NCI-H128 (cell line): Measurements from ENCODE around the gene GLDC.
"Not testable (repeated sequence)": the region's sequence is repeated elsewhere in the genome, so short reads cannot be mapped to it uniquely, and the experiment has no call there.

Experiments used
- DNase-seq: peaks from one replicate; lab custom pipeline; 2025; ENCODE audit not compliant: unreplicated experiment; lab: John Stamatoyannopoulos, UW

GLDC gene

DNA sequence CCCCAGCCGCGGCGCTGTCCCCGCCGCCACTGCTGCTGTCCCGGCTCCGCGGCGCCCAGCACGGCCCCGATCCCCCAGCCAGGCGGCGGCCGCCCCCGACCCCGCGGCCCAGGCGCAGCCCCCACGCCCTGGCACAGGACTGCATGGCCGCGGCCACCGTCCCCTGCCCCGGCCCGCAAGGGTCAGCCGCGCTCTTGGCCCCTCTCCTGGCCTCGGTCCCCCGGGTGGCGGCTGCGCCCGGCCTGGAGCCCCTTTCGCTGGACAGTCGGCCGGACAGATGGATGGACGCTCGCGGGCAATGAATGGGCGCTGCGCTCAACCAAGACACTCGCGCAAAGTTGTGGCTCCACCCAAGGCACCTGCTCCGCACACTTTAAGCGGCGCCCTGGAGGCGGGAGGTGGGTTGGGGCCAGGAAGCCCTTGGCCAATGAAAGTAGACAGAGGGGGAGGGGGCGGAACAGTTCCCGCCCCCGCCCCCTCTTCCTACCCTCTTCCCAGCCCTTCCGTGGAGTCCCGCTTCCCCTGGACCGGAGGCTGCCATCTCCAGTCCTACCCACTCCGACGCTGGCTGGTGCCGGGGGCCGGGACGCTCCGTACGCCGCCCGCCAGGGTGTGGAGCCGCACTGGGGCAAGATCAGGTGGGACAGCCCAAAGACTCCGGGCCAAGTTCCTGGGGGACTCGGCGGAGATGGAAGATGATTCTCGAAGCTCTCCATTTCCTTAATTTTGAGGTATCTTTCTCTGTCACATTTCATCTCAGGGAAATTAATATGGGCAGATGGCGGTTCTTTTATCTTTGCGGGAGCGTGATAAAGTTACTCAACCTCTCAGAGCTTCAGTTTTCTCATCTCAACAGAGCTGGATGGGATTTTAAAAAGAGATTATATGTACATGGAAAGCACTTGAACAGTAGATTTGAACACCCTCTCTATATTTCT, at the start of gene GLDC:
GLDC (minus strand) TSS at position 375 of the 938 bp plus-strand sequence; CDS start at position 145, 230 bp downstream.
- DNase-seq = peak; percentile 67

DNA sequence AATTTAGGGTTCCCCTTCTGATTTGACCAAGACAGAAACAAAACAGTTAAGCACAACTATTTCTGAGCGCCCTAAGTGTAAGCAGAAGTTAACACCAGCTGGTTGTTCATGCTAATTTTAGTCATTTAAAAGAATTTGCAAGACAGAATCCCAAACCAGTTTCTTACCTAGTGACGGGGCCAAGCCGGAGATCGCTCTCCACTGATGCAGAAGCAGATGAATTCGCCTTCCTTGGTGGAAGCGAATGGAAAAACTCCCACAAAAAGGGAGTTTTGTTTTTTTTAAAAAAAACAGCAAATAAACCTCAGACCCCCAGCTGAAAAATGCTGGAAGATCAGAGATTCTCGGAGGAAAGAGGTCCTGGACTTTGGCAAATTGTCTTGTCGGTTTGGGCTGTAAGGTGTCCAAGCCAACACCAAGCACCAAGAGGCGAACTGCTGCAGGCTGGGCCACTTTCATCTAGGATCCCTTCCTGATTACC, 47.4 kb upstream of the GLDC start:
- no peak for DNase-seq

GRCh38 chr9:6692433-6692832, 46.9 kb upstream of the GLDC start:
- no peak for DNase-seq

DNA sequence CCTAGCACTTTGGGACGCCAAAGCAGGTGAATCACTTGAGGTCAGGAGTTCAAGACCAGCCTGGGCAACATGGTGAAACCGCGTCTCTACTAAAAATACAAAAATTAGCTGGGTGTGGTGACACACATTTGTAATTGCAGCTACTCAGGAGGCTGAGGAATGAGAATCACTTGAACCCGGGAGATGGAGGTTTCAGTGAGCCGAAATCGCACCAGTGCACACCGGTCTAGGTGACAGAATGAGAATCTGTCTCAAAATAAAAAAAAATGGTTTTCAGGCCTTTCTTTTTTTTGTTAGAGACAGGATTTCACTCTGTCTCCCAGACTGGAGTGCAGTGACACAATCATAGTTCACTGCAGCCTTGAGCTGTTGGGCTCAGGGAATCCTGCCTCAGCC, 45.1 kb upstream of the GLDC start:
- DNase-seq = not testable (repeated sequence)

DNA sequence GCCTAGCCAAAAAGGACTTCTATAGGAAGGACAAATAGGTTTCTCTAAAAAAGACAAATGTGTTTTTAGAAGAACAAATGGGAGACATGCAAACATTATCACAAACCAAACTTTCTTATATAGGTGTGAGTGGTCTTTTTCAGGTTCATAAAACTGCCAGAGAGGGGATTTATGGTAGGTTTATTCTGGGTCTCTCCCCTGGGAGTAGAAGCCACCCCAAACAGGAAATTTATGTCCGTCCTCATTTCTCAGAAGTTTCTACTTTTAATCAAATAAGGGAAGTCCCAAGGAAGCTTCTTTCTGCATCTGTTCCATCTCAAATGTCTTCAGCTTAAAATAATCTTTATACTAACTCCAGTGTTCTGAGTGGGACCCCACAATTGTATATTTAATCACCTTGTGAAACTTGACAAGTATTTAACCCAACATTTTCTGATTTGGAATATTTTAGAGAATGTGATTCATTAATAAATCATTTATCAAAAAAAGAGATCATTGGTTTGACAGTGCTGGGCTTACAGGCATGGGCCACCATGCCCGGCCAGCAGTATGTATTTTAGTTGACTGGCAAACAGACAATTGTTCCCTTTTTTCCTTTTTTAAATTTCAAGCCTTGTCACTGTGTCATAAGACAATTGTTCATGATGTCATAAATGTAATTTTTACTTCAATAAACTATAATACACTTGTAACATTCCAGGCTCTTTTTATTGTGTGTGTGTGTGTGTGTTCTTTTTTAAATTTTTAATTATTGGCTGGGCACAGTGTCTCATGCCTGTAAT, 44.6 kb upstream of the GLDC start:
- DNase-seq = no peak

DNA sequence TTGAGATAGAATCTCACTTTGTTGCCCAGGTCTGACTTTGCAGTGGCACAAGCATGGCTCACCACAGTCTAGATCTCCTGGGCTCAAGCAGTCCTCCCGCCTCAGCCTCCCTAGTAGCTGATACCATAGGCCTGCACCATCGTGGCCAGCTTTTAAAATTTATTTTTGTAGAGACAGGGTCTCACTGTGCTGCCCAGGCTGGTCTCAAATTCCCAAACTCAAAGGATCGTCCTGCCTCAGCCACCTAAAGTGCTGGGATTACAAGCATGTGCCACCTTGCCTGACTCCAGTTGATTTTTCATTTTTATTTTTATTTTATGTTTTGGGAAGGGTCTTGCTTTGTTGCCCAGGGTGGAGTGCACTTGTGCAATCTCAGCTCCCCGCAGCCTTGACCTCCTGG, 41.7 kb upstream of the GLDC start:
- DNase-seq = no peak

- DNase-seq = no peak
These were observed 40.9 kb upstream of the GLDC start for GRCh38 chr9:6686396-6686795.

- DNase-seq = no peak
These were observed 36.5 kb upstream of the GLDC start for GRCh38 chr9:6681957-6682501.

DNA sequence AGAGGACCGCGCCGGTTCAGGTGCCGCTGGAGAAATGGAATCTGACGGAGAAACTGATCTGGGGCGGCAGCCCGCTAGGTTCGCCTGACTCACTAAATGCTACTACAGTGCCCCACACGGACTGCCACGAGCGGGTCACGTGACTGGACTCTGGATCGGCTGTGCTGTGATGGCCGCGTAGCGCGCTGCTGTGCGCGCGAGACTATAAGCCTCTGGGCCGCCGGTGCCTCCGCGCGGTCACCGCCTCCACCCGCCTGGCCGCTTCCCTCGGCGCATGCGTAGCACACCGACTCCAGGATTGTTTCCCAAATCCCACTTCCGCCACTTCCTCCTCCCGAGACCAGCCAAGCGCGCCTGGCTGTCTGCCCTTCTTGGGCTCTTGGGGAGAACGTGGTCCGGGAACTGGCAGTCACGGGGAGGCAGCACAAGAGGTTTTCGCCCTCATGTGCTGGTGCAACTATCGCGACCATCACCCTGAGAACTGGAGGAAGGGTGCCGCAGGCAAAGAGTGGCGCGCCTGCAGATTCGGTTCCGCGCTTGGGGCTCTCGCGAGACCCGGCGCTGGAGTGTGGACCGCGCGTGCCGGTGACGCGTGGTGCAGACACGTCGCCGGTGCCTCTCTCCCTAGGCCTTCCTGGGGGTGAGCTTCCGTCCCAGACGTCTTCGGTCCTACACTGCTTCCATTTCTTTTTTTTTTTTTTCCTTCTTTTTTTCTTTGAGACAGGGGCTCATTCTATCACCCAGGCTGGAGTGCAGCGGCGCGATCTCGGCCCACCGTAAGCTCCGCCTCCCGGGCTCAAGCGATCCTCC, 35.8 kb upstream of the GLDC start:
- peak; percentile 94 for DNase-seq

DNA sequence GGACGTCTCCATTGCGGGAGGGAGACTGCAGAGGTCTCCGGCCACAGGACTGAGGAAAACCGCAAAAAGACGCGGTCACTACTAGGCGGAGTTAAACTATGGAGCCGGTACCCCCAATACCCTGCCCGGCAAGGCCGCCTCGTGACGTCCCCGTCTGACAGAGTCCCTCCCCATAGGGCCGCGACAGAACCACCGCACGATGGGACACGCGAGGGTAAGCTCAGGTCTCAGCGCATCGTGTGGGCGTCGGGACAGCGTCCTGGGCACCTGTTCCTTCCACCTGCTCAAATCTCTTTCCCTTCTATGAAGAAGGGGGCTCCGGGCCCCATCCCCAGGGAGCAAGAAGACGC, 35.2 kb upstream of the GLDC start:
- no peak for DNase-seq

- DNase-seq = no peak
These were observed 32.3 kb upstream of the GLDC start for GRCh38 chr9:6677803-6678202.

GRCh38 chr9:6676254-6676921, 30.9 kb upstream of the GLDC start:
- no peak for DNase-seq

DNA sequence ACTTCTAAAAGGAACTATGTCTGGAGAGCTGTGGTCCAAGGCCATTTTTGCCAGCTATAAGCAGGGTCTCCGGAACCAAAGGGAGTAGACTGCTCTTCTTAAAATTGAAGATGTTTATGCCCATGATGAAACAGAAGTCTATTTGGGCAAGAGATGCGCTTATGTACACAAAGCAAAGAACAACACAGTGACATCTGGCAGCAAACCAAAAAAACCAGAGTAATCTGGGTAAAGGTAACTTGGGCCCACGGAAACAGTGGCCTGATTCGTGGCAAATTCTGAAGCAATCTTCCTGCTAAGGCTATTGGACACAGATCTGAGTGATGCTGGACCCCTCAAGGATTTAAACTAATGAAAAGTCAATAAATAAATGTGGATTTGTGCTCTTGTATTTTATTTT, 29.7 kb upstream of the GLDC start:
- no peak for DNase-seq

GRCh38 chr9:6673326-6674025, 27.9 kb upstream of the GLDC start:
- DNase-seq = no peak

DNA sequence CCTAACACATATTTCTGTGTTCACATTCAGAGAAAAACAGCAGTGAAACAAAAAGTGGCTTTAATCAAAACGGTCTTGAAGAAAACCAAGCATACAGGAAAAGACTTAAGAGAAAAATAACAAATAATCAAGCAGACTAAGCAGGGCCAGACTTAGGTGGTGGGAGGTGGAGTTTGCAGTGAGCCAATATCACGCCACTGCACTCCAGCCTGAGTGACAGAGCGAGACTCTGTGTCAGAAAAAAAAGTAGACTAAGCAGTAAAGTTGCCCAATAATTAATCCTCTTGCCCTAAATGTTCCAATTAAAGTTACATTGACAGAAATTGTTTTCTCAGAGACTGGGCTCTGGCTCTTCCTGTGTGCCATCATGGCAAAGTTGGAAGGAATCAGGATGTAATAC, 26.6 kb upstream of the GLDC start:
- DNase-seq = no peak

DNA sequence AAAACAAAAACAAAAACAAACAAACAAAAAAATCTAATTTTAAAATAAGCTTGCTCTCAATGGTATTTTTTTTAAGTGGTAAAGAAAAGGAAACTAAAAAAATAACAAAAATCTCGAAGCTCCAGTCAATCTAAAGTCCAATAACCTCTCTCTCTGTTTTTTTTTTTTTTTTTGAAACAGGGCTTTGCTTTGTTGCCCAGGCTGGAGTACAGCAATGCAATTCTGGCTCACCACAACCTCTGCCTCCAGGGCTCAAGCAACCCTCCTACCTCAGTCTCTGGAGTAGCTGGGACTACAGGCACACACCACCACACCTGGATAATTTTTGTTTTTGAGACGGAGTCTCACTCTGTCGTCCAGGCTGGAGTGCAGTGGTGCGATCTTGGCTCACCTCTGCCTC, 25.9 kb upstream of the GLDC start:
- no peak for DNase-seq

DNA sequence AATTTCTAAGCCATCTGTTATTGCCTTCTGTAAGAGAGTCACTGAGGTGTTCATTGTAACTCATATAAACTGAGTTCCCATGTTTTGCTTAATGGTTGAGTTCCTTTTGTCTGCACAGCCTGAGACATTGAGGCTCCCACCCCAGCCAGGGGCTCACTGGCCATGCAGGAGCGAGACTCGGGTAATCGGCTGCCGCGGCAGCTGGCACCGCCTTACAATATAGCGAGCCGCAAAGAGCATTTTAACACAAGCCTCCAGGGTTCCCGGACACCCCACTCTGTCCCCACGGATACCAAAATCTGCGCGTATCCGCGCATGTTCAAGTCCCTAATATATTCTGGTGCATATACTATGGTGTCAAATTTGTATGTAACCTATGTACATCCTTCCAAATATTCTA, 24.4 kb upstream of the GLDC start:
- DNase-seq = no peak

DNA sequence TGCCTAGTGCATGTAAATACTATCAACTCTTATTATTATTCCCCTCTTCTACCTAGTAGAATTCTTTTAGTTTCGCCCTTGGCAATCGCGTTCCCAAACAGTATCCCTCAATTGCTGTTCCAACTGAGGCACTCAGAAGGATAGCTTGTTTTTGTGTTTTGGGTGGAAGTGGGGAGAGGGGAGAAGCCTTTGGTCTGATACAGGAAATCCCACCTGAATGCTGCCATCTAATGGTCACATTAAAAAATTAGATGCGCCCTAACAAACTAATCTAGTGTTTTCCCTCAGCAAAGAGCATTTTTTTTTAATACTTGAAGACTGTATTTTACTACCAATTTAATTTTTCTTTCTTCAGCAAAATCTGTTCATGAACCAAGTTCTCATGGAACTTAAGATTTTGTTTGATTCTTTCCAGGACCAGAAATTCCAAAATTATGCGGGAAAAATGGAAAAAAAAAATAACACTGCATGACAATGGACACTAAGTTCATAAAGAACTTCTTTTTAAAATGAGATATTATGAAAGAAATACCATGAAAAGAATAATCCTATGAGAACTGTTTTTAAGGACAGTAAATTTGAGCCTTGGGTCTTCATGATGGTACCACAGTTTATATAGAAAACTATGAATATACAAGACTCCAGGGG, 22.2 kb upstream of the GLDC start:
- DNase-seq = no peak

DNA sequence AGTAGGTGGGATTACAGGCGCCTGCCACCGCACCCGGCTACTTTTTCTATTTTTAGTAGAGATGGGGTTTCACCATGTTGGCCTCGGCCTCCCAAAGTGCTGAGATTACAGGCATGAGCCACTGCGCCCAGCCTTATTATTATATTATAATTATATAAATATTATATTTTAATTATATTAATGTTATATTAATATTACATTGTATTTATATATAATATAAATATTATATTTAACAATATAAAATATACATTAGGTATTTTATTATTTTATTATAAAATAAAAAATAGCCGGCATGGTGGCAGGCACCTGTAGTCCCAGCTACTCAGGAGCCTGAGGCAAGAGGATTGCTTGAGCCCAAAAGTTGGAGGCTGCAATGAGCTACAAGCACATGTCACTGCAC, 21.6 kb upstream of the GLDC start:
- no peak for DNase-seq
